GM12873 (cell line): ENCODE data around the gene AMBRA1.

Experiments used
- TF ChIP-seq, protein P1 (sequence below): IDR thresholded peaks from 2 replicates; pipeline ENCODE4 v1.5.1; 2012; ENCODE audit warnings: low read depth, mild to moderate bottlenecking, moderate library complexity, low read length, control low read depth; ENCODE audit not compliant: insufficient read depth; ENCODE audit errors: missing control alignments

The AMBRA1 gene

DNA sequence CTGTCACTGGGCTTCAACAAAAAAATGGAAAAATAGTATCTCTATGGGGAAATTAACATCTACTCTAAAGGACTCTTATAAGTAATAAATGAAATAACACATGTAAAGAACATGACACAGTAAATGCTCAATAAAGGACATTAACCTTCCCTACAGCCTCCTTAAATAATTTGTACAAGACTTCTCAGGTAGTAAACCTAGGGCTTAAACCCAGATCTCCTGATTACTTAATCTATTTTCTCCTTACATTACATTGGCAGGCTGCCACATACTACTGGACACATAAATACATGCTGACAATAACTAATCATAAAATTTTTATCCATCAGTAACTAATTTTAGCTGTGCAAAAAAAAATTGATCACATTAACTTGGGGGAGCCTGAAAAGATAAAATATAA is 4.9 kb downstream of the AMBRA1 start:
- TF ChIP-seq, protein P1, sequence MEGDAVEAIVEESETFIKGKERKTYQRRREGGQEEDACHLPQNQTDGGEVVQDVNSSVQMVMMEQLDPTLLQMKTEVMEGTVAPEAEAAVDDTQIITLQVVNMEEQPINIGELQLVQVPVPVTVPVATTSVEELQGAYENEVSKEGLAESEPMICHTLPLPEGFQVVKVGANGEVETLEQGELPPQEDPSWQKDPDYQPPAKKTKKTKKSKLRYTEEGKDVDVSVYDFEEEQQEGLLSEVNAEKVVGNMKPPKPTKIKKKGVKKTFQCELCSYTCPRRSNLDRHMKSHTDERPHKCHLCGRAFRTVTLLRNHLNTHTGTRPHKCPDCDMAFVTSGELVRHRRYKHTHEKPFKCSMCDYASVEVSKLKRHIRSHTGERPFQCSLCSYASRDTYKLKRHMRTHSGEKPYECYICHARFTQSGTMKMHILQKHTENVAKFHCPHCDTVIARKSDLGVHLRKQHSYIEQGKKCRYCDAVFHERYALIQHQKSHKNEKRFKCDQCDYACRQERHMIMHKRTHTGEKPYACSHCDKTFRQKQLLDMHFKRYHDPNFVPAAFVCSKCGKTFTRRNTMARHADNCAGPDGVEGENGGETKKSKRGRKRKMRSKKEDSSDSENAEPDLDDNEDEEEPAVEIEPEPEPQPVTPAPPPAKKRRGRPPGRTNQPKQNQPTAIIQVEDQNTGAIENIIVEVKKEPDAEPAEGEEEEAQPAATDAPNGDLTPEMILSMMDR, result no peak

DNA sequence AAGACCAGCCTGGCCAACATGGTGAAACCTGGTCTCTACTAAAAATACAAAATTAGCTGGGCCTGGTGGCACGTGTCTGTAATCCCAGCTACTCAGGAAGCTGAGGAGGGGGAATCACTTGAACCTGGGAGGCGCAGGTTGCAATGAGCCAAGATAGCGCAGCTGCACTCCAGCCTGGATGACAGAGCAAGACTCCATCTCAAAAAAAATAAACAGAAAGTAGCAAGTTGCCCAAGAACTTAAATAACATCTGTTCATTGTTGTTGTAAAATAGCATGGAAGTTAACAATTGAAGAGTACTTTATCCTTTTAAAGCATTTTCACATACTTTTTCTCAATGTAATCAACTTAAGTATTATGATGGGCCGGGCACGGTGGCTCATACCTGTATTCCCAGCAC is 5.7 kb downstream of the AMBRA1 start:
- TF ChIP-seq, protein P1, result no peak

DNA sequence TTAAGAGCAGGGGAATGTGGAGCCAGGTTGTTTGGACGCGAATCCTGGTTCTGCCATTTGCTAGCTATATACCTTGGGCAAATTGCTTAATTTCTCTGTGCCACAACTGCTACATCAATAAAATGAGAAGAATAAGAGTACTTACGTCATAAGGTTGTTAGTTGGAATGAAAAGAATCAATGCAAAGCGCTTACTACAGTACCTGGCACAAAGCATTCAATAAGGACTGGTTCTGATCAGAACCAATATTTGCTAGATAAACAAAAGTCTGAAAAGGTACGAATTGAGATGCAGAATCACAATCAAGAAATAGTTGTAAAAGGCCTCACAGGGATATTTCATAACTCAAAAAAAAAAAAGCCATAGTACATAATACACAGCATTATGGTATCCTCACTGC is 11.2 kb downstream of the AMBRA1 start:
- TF ChIP-seq, protein P1, result no peak

DNA sequence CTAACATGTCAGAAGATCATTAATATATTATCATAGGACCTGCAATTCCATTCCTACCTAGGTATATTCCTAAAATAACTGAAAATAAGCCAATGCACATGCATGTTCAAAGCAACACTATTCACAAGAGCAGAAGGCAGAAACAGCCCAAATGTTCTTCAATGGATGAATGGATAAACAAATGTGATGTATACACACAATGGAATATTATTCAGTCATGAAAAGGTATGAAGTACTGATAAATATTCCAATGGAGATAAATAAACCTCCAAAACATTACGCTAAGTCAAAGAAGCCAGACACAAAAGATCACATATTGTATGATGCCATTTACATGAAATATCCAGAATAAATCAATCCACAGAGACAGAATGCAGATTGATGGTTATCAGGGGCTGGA is 16.8 kb downstream of the AMBRA1 start:
- TF ChIP-seq, protein P1, result no peak

DNA sequence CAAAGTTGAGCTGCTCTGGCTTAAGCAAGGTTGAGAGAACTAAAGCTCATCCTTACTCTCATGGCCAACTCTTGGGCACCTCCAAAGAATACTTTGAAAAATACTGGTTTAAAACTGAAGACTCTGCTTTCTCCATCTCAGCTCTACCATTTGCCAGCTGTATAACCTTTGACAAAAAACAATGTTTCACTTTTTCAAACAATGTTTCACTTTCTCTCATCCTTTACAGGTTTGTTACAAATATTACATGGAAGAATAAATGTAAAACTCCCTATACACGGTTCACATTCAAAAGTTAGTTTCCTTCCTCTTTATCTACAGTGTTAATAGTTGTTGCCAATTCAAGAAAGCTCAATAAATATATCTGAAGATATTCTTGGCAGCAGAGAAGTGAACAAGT is 19.2 kb downstream of the AMBRA1 start:
- TF ChIP-seq, protein P1, result no peak

DNA sequence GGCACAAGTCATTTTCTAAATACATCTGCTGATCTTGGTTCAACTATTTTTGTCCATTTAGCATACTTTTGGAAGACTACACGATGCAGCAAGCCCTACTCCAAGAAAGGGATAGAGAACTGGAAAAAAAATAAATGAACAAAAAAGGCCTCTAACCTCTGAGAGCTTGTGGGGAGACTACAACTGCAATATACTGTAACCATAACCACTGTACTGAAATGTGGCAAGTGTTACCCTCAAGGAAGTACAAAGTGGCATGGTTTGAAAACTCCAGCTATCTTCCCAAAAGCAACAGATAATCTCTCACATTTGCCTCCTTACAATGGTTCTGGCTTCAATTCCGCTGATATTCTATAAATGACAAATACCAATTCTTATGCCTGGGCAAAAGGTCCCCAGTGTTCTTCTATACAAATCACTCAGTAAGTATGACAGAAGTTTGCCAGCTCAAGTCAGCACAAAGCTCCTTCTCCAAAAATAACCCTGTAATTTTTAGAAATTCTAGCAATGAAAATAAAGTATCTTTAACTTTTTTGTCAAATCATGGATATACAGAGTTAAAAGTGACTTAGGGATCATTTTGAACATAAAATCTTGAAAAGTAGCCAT is 22.9 kb downstream of the AMBRA1 start:
- TF ChIP-seq, protein P1, result no peak

DNA sequence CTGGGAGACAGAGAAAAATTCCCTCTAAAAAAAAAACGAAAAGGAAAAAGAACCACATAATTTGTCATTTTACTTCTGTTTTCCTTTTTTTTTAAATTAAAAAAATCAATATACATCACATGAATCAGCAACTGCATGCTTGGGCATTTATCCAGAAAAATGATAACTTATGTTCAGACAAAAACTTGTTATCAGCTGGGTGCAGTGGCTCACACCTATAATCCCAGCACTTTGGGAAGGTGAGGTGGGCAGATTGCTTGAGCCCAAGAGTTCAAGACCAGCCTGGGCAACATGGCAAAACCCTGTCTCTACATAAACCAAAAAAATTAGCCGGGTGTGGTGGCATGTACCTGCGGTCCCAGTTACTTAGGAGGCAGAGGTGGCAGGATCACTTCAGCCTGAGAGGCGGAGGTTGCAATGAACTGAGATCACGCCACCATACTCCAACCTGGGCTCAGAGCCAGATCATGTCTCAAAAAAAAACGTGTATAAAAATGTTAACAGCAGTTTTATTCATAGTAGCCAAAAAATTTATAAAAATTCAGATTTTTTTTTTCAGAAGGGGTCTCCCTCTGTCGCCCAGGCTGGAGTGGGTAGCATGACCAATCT is 28.5 kb downstream of the AMBRA1 start:
- TF ChIP-seq, protein P1, result no peak

DNA sequence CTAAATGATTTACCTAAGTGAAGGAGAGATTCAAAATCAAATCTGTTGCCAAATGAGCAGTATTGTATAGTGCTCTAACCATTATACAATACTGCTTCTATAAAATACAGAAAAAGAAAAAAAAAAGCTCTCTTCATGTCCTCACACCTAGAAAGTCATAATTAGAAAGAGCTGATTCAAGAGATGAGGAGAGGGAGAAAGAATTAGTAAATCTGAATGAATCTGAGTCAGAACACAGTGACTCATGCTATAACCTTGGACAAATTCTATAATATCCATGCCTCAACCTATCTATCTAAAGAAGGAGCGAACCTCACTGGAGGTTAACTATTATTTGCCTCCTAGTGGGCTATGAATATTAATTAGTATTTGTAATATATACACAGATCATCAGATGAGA is 29.4 kb downstream of the AMBRA1 start:
- TF ChIP-seq, protein P1, result no peak
